ENCODE data around the gene MSX2. TPM values are rescaled to one million over a fixed set of nuclear protein-coding genes. Genes with fewer than 3 reads are reported as not detected.

Gene MSX2
- total RNA-seq, 1 experiment from 2014 or later, result 11.3 TPM

- no peaks in the 10 kb centered on the region for H3K9me3 ChIP-seq (ENCODE audit: control insufficient read depth in 1 of 2, insufficient read depth in 1 of 2, low read depth in 1 of 2, low read length in 2 of 2)
- H3K79me2 ChIP-seq (ENCODE audit: insufficient read depth, low read length), result no peaks in the 10 kb centered on the region
- POLR2A ChIA-PET, result interaction anchor here (1.6 kb wide), 1 partner anchor 315 kb away, joined by 4 read pairs; no protein-coding TSS in a partner anchor
- ATAC-seq (no peak), DNase-seq (ENCODE audit: low read depth, low spot score) (no peak)
- peak overlapping the region; percentile 47 to 59 for H3K4me3 ChIP-seq (replicated peaks in 1 of 2; ENCODE audit: low read depth in 1 of 2, low read length in 2 of 2)
- no peaks in the 10 kb centered on the region for H3K9me2 ChIP-seq (ENCODE audit: insufficient read depth)
- CTCF ChIA-PET, result interaction anchor here (1.2 to 6.2 kb wide), 2 partner anchors 315 to 408 kb away, joined by 3 to 47 read pairs; no protein-coding TSS in a partner anchor
- RAD21 ChIA-PET (ENCODE audit: low non-redundant PET in 1 of 2, low total read pairs in 2 of 2, uncharacterized antibody in 2 of 2, unreplicated experiment in 2 of 2), result interaction anchor here in 1 of 2 experiments (1.7 kb wide), 1 partner anchor 315 kb away, joined by 4 read pairs; no protein-coding TSS in a partner anchor
- H3K27me3 ChIP-seq (ENCODE audit: insufficient read depth, low read length), result no peaks in the 10 kb centered on the region; the same call in 1 of the 2 replicates
- H3K4me1 ChIP-seq (ENCODE audit: control insufficient read depth in 1 of 2, insufficient read depth in 2 of 2, low read length in 2 of 2), result peaks cover 10 to 16% of the 10 kb centered on the region in 2 experiments
- H4K20me1 ChIP-seq (ENCODE audit: insufficient read depth), result no peaks in the 10 kb centered on the region
- H3K27ac ChIP-seq (ENCODE audit: low read depth, low read length), result no peak overlapping the region
- H3K9ac ChIP-seq (ENCODE audit: low read length), result no peak overlapping the region
- peaks cover 5 to 6% of the 10 kb centered on the region in 2 experiments; a peak in 2 of 4 replicates for H3K36me3 ChIP-seq (ENCODE audit: control insufficient read depth in 1 of 2, insufficient read depth in 2 of 2, low read length in 2 of 2)
- peak overlapping the region; percentile 94 for H3K4me2 ChIP-seq (ENCODE audit: low read length)
- BruUV-seq (replicated peaks), result no TSS peak
- TF ChIP-seq FOSL1 (IDR thresholded peaks at IDR 0.05; ENCODE audit: low read depth) (no peak), RAD21 (IDR thresholded peaks at IDR 0.05; ENCODE audit: low read depth) (no peak), SRF (IDR thresholded peaks at IDR 0.05; ENCODE audit: low read depth) (no peak), SIN3A (IDR thresholded peaks at IDR 0.05; ENCODE audit: low read depth) (no peak), ZBTB33 (IDR thresholded peaks at IDR 0.05; ENCODE audit: extremely low read depth, insufficient replicate concordance, low read length) (no peak), EZH2 (IDR thresholded peaks at IDR 0.05) (no peak), ZFX (IDR thresholded peaks at IDR 0.05) (no peak)
- intact Hi-C loops (cut with micrococcal nuclease), result no loop called here
- no peak overlapping the region for H2AFZ ChIP-seq (ENCODE audit: low read depth, low read length, poor library complexity, severe bottlenecking)
Observed at GRCh38 chr5:174734571-174735497, 10.5 kb downstream of the MSX2 start.
